Ovary (tissue), 3 donors: ENCODE data around the gene C6orf132.

Experiments
- POLR2A ChIP-seq: fragments of 450-650 bp; IDR thresholded peaks from one replicate; pipeline ENCODE4 v1.6.1; 2017; ENCODE audit warnings: antibody characterized with exemption, mild to moderate bottlenecking, moderate library complexity
- TF ChIP-seq, protein P1 (sequence below), 3 donors: fragments of 450-650 bp in 2 of 3; fragments of 200-600 bp in 1 of 3; IDR thresholded peaks; one replicate each; pipeline versions ENCODE4 v1.5.1 to v1.8.0; 2016 to 2022; ENCODE audit warnings: antibody characterized with exemption in 3 of 3, mild to moderate bottlenecking in 1 of 3
- donor health status: DM: no; HTN: no; CAD: no.

DNA sequence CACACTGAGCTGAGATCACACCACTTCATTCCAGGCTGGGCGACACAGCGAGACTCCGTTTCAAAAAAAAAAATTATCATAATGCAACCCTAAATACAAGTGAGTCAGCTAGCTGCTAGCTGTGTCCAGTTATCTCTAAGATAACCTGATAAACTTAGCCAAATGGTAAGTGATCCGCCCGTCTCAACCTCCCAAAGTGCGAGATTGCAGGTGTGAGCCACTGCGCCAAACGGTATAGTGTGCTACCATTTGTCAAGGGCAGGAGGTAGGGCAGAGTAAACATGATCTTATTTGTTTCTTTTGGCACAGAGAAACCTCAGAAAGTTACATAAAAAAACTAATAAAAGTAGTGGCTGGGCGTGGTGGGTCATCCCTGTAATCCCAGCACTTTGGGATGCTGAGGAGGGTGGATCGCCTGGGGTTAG is 4.7 kb upstream of the C6orf132 start:
- TF ChIP-seq POLR2A, result no peak
- TF ChIP-seq, protein P1, sequence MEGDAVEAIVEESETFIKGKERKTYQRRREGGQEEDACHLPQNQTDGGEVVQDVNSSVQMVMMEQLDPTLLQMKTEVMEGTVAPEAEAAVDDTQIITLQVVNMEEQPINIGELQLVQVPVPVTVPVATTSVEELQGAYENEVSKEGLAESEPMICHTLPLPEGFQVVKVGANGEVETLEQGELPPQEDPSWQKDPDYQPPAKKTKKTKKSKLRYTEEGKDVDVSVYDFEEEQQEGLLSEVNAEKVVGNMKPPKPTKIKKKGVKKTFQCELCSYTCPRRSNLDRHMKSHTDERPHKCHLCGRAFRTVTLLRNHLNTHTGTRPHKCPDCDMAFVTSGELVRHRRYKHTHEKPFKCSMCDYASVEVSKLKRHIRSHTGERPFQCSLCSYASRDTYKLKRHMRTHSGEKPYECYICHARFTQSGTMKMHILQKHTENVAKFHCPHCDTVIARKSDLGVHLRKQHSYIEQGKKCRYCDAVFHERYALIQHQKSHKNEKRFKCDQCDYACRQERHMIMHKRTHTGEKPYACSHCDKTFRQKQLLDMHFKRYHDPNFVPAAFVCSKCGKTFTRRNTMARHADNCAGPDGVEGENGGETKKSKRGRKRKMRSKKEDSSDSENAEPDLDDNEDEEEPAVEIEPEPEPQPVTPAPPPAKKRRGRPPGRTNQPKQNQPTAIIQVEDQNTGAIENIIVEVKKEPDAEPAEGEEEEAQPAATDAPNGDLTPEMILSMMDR (IDR thresholded peaks at IDR 0.05), result no peak
